Spinal cord (tissue), 10 donors: ENCODE measurements around the gene CFAP20DC. TPM values are rescaled to one million over a fixed set of nuclear protein-coding genes. Genes with fewer than 3 reads are reported as not detected.

ENCODE experiments used
- DNase-seq, 6 donors: peaks; one replicate each; pipeline versions ENCODE4 v3.0.0 to v3.0.0-alpha.2; 2013 to 2015; ENCODE audit warnings: low spot score in 6 of 6, low read depth in 4 of 6
- H3K27ac ChIP-seq: one replicate; pipeline ENCODE4 v1.5.1; 2013; ENCODE audit warnings: low read depth, low read length, control low read depth
- H3K27me3 ChIP-seq: one replicate; pipeline ENCODE4 v1.6.1; 2013; ENCODE audit warnings: low read length; ENCODE audit not compliant: control insufficient read depth, insufficient read depth
- H3K36me3 ChIP-seq: one replicate; pipeline ENCODE4 v1.6.1; 2013; ENCODE audit warnings: low read length; ENCODE audit not compliant: control insufficient read depth, insufficient read depth
- H3K4me1 ChIP-seq: one replicate; pipeline ENCODE4 v1.6.1; 2013; ENCODE audit warnings: low read length; ENCODE audit not compliant: control insufficient read depth, insufficient read depth
- H3K4me3 ChIP-seq: one replicate; pipeline ENCODE4 v1.5.1; 2013; ENCODE audit warnings: low read depth, low read length, control low read depth
- H3K9me3 ChIP-seq: one replicate; pipeline ENCODE4 v1.6.1; 2013; ENCODE audit warnings: low read length; ENCODE audit not compliant: control insufficient read depth, insufficient read depth
- WGBS: methylation state at CpG from one replicate; pipeline ENCODE4 v1.1.5; 2013; ENCODE audit warnings: missing lambda C conversion rate; ENCODE audit not compliant: insufficient coverage; 5-methylcytosine and 5-hydroxymethylcytosine counted together
- polyA plus RNA-seq, 2 donors: library from polyadenylated mRNA; unstranded; fragments of 120-200 nt; gene quantifications; one replicate each; pipeline ENCODE4 v1.2.1, GENCODE V29; 2013; ENCODE audit not compliant: insufficient read length in 2 of 2
- total RNA-seq, 2 donors: library from RNA; depleted of rRNA in 1 of 2; stranded (reverse); fragments of 120-200 nt in 1 of 2; fragments of >200 nt in 1 of 2; gene quantifications; one replicate each; pipeline versions ENCODE4 v1.2.3 to v1.2.4, GENCODE V29; 2013 to 2014
- donor health status: healthy.

The CFAP20DC gene
- total and polyA plus RNA-seq, 4 donors = 1.6 to 2.8 (median 1.7) TPM

DNA sequence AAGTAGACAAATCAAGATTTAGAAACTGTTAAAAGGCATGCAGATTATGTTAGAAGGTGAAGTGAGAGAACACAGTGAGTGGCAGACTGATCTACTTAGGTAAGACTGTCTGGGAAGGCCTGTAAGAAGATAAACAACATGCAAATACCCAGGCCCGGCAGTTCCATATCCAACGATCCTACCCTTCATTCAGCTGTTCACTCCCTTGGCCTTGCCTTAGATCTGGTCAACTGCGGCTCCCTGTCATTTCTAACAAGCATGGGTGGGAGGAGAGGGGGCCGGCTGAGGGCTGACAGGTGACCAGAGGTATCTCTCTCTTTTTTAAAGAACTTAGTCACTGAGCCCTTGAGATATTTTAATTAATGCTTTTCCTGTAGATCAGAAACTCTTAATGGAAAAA, 298.6 kb downstream of the CFAP20DC start:
- no peak for DNase-seq

DNA sequence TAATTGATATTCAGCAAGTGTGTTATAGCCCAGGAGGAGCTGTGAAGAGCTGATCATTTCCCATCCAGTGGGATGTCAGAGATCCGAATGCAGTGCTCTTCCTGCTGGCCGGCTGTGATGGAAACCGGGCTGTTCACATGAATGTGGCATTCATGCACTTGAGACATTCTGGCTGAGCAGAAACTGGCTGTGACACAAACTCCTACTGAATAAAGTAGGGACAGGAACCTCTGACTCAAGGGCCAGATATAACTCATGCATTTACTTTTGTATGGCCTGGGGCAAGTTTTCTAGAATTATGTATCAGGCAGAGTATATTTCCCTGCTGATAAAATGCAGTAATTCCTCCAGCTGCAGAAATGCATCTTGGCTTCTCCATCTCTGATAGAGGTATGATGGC, 299.9 kb downstream of the CFAP20DC start:
- H3K27ac ChIP-seq = no peak overlapping the region
- H3K4me1 ChIP-seq = no peaks in the 10 kb centered on the region
- H3K4me3 ChIP-seq = no peak overlapping the region
- 44% methylated on average over 3 of the region's 3 CpGs for WGBS
- DNase-seq = peak in 1 of 6 donors; percentile 25
- H3K9me3 ChIP-seq = no peaks in the 10 kb centered on the region
- no peaks in the 10 kb centered on the region for H3K36me3 ChIP-seq
- H3K27me3 ChIP-seq = no peaks in the 10 kb centered on the region

More for the DNA sequence above, 298.6 kb downstream of the CFAP20DC start:
- H3K27ac ChIP-seq = no peak overlapping the region
- H3K9me3 ChIP-seq = no peaks in the 10 kb centered on the region
- H3K4me1 ChIP-seq = no peaks in the 10 kb centered on the region
- no peaks in the 10 kb centered on the region for H3K36me3 ChIP-seq
- WGBS = 70% methylated on average over 3 of the region's 4 CpGs
- no peak overlapping the region for H3K4me3 ChIP-seq
- no peaks in the 10 kb centered on the region for H3K27me3 ChIP-seq

DNA sequence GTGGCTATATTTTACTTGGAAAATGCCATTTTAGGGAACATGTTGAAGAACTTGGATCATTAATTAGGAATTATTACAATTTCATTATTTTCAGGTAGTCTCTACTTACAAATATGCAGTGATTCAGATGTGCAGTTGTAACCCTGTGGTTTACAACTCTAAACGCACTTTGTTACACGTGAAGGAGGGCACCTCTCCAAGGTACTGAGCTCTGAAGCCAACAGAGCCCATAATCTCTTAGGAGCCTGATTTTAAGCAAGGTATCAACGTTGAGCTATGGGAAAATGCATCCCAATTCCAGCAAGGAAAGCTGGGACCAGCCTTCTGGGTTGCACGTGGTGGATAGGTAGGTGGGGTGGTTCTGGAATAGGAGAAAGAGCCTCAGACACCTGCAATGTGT, 301.8 kb downstream of the CFAP20DC start:
- Histone ChIP-seq H3K4me3 (no peak overlapping the region), H3K36me3 (no peaks in the 10 kb centered on the region), H3K27me3 (no peaks in the 10 kb centered on the region), H3K4me1 (no peaks in the 10 kb centered on the region), H3K9me3 (no peaks in the 10 kb centered on the region), H3K27ac (no peak overlapping the region)
- WGBS = 47% methylated on average over 4 of the region's 4 CpGs
- no peak for DNase-seq

DNA sequence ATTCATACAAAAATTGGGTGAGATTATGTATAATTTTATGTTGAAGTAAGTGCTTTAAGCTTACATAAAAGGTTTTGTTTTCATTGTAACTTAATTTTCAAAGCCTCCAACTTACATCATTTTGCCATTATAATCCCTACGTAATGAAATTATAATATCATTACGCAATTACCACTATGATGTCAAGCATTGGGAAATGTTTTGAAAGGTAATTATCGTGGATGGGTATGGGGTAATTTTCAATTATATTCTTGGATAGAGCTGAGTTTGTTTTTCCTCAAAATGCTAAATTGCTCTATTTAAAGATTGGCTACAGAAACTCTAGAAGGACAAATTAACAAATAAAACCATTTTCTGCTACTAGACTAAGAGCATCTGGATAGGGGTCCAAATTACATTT, 303.1 kb downstream of the CFAP20DC start:
- Histone ChIP-seq H3K4me3 (no peak overlapping the region), H3K4me1 (no peaks in the 10 kb centered on the region), H3K36me3 (no peaks in the 10 kb centered on the region), H3K9me3 (no peaks in the 10 kb centered on the region), H3K27me3 (no peaks in the 10 kb centered on the region), H3K27ac (no peak overlapping the region)
- peak in 1 of 6 donors; percentile 77 for DNase-seq
- no CpG with 5 or more reads among the region's 3 CpGs for WGBS

DNA sequence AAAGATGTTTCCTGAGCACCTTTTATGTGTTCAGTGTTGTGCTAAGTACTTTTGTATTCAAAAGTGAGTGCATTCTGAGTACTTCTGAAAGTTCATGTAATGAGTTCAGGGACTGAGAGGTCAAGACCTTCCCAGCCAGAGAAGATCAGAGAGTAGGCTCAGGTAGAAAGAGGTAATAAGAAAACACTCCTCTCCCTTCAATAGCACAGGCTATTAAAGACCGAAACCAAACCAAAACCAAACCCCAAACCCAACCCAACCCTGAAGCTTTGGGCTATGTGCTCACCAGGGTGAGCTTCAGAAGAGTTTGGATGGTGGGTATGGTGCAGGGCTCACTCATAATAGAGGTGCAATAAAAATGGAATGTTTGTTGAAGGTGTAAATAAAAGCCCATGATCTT, 306.5 kb downstream of the CFAP20DC start:
- Histone ChIP-seq H3K36me3 (no peaks in the 10 kb centered on the region), H3K4me1 (no peaks in the 10 kb centered on the region), H3K4me3 (no peak overlapping the region), H3K27ac (no peak overlapping the region), H3K9me3 (no peaks in the 10 kb centered on the region), H3K27me3 (no peaks in the 10 kb centered on the region)
- no CpG with 5 or more reads among the region's 1 CpG for WGBS
- no peak for DNase-seq

DNA sequence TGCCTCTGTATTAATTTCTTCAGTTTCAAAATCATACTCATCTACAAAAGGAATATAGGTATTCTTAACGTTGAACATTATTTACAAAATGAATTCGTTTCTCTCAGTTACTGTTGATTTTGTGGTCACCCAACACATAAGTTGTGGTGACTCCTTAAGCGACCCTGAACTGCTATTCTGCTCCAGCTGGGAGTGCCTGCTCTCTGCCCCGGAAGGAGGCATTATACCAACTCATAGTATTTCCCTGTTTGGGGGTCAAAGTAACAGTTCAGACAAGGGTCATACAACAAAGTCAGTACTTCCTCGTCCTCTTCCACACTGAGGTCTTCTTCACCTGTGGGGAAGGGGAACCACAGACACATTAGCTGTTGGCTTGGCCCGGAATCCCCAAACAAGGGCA, 307.6 kb downstream of the CFAP20DC start:
- no peaks in the 10 kb centered on the region for H3K4me1 ChIP-seq
- H3K36me3 ChIP-seq = no peaks in the 10 kb centered on the region
- no peaks in the 10 kb centered on the region for H3K27me3 ChIP-seq
- 75% methylated on average over 2 of the region's 6 CpGs for WGBS
- no peak overlapping the region for H3K27ac ChIP-seq
- H3K9me3 ChIP-seq = no peaks in the 10 kb centered on the region
- no peak for DNase-seq
- H3K4me3 ChIP-seq = no peak overlapping the region

DNA sequence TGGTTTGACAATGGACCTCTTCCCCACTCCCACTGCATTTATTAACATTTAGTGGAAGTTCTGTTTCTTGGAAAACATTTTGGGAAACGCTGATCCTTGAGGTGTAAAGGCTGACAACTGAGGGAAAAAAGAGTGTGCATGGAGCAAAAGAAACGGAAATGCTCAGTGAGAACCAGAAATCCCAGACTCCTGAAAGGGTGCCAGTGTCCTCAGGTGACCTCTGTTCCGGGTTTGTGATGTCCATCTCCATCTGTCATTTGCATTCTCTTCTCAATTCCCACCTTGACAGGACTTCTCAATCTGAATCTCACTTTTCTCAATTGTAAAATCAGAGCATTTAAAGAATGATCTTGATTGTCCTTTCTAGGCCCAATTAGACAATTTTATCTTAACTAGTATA, 312.2 kb downstream of the CFAP20DC start:
- H3K27ac ChIP-seq = no peak overlapping the region
- H3K4me3 ChIP-seq = no peak overlapping the region
- H3K4me1 ChIP-seq = no peaks in the 10 kb centered on the region
- no peaks in the 10 kb centered on the region for H3K9me3 ChIP-seq
- no peaks in the 10 kb centered on the region for H3K36me3 ChIP-seq
- no peaks in the 10 kb centered on the region for H3K27me3 ChIP-seq
- 93% methylated on average over 2 of the region's 3 CpGs for WGBS
- DNase-seq = no peak

DNA sequence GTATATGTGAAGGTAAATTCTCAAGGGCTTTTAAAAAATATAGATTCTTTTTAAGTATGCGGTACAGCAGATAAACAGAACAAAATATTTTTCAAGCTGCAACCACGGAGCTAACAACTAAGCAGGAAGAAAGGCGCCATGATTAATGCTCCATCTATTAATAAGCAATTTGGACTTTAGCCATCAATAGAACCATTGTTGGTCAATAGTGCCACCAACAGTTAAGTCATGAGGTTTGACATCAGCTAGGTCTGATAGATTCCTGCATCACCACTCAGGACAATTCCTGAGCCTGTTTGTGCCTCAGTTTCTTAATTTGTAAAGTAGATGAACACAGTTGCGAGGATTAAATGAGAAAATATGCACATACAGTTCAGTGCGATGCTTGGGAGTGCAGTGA, 318.2 kb downstream of the CFAP20DC start:
- H3K9me3 ChIP-seq = no peaks in the 10 kb centered on the region
- H3K4me3 ChIP-seq = no peak overlapping the region
- H3K4me1 ChIP-seq = no peaks in the 10 kb centered on the region
- H3K27me3 ChIP-seq = no peaks in the 10 kb centered on the region
- H3K27ac ChIP-seq = no peak overlapping the region
- peak in 1 of 6 donors; percentile 35 for DNase-seq
- no peaks in the 10 kb centered on the region for H3K36me3 ChIP-seq
- 82% methylated on average over 3 of the region's 5 CpGs for WGBS

DNA sequence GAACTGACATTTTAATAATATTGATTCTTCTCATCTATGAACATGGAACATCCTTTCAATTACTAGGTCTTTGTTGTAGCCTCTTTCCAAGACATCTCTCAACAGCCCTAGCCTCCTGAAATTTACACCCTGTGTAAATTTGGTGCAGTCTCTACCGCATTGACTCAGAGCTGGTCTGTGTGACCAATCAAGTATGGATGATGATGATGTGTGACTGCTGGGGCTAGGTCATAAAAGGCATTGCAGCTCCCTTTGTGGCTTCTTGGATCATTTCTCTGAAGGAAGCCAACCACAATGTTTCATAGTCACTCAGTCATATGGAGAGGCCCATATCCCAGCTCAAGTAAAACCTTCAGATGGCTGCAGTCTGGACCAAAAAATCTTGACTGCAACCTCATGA, 321.1 kb downstream of the CFAP20DC start:
- 20% methylated on average over 1 of the region's 1 CpG for WGBS
- DNase-seq = no peak
- no peaks in the 10 kb centered on the region for H3K9me3 ChIP-seq
- H3K27me3 ChIP-seq = no peaks in the 10 kb centered on the region
- H3K27ac ChIP-seq = no peak overlapping the region
- H3K36me3 ChIP-seq = no peaks in the 10 kb centered on the region
- no peaks in the 10 kb centered on the region for H3K4me1 ChIP-seq
- no peak overlapping the region for H3K4me3 ChIP-seq

DNA sequence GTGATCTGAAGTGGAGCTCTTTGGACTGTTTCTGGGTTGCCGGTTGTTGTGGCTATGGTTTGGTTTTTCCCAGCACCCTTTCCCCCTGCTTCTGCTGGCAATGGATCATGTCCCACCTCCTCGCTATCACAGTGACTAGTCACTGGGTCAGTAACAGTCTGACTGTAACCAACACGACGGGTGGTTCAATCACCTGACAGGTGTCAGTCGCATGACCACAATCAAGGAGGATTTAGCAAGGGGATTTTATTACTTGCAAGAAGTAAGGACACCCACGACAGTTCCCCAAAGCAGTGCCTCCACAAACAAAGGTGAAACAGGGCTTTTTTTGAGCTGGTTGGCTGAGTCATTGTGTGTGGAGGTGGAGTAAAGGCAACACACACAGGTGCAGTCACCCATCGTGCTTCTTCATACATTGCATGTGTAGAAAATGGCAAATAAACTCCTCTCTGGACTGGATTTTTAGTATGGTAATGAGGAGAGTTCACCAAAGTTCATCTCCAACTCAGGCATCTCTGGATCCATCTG, 324.4 kb downstream of the CFAP20DC start:
- Histone ChIP-seq H3K9me3 (no peaks in the 10 kb centered on the region), H3K4me3 (no peak overlapping the region), H3K36me3 (no peaks in the 10 kb centered on the region), H3K4me1 (no peaks in the 10 kb centered on the region), H3K27ac (no peak overlapping the region), H3K27me3 (no peaks in the 10 kb centered on the region)
- WGBS = 83% methylated on average over 5 of the region's 7 CpGs
- DNase-seq = no peak
